Activated CD4-positive, alpha-beta T cell treated with anti-CD3 and anti-CD28 coated beads, Interleukin-2, amount 50 U/mL, for 4 hours (primary cell): ENCODE measurements around the gene HOOK1.
"Not testable (repeated sequence)": the region's sequence is repeated elsewhere in the genome, so short reads cannot be mapped to it uniquely, and the experiment has no call there.

Experiments used
- DNase-seq, 2 experiments: peaks; one replicate each; pipeline ENCODE4 v3.0.0-alpha.2; 2020

HOOK1 gene

GRCh38 chr1:59827055-59827643 lies 12.4 kb downstream of the HOOK1 start:
- no peak for DNase-seq

DNA sequence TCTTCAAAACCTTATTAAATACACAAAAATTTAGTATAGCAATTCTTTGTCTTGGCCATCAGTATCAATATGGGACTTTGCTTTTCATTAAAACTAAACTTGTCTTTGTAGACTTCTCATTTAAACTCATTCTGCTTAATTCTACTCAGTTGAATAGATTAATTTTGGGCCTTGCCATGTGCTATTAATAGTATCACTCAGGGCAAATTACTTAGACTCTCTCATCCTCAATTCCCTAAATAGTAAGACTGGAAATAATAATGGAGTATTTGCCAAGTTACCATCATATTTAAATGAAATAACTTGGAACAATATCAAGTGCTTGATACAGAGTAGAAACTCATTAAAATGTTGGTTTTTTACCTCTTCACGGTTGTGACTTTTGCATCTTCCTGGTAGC lies 13.4 kb downstream of the HOOK1 start:
- no peak for DNase-seq

GRCh38 chr1:59831529-59831928 lies 16.8 kb downstream of the HOOK1 start:
- DNase-seq, result no peak

- no peak for DNase-seq
These were observed 18.3 kb downstream of the HOOK1 start for GRCh38 chr1:59833022-59833421.

GRCh38 chr1:59833991-59834390 lies 19.2 kb downstream of the HOOK1 start:
- no peak for DNase-seq

DNA sequence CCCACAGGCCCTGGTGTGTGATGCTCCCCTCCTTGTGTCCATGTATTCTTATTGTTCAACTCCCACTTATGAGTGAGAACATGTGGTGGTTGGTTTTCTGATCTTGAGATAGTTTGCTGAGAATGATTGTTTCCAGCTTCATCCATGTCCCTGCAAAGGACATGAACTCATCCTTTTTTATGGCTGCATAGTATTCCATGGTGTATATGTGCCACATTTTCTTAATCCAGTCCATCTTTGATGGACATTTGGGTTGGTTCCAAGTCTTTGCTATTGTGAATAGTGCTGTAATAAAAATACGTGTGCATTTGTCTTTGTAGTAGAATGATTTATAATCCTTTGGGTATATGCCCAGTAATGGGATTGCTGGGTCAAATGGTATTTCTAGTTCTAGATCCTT lies 23.1 kb downstream of the HOOK1 start:
- DNase-seq, result not testable (repeated sequence)

GRCh38 chr1:59845091-59845490 lies 30.3 kb downstream of the HOOK1 start:
- no peak for DNase-seq

- no peak for DNase-seq
These were observed 31.6 kb downstream of the HOOK1 start for GRCh38 chr1:59846209-59846894.

GRCh38 chr1:59846895-59847282 lies 32.1 kb downstream of the HOOK1 start:
- DNase-seq, result no peak

- DNase-seq, result no peak
These were observed 37.4 kb downstream of the HOOK1 start for GRCh38 chr1:59852117-59852516.

GRCh38 chr1:59855297-59855696 lies 40.5 kb downstream of the HOOK1 start:
- DNase-seq, result not testable (repeated sequence)

- DNase-seq, result no peak
These were observed 42.1 kb downstream of the HOOK1 start for GRCh38 chr1:59856725-59857338.

GRCh38 chr1:59857679-59858354 lies 43.1 kb downstream of the HOOK1 start:
- no peak for DNase-seq

DNA sequence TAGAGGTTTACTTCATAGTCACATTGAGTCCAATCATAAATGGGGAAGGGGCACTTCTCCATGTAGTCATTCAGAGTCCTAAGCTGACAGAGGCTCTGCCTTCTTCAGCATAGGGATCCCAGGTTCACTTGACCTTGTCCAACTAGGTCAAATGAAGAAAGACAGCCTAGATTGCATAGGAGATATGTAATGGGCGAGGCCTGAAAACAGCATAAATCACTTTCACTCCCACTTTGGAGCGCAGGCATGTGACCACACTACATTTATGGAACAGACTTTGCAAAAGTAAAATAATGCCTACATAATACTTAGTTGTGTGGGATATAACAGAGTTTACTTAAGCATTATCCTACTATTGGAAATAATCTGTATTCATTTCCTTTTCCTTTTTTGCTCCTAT lies 51.7 kb downstream of the HOOK1 start:
- no peak for DNase-seq

DNA sequence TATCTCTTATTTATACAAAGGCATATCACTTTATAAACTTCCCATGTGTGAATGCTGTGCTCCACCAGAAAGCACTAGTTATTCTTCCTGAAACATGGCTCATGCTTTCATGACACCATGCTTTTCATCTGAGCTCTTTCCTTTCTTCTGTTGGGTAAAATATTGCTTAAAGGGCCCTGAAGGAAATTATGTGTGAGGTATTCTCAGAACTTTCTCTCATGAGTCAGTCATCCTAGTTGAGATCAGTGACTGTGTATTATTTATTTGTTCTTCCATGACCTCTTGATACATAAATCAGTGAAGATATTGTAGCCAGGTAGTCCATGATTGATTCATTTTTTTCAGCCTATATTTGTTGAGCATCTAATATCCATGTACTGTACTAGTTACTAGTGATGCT lies 57.0 kb downstream of the HOOK1 start:
- no peak for DNase-seq

GRCh38 chr1:59877108-59877682 lies 62.4 kb downstream of the HOOK1 start:
- DNase-seq, result no peak

- no peak for DNase-seq
These were observed 63.6 kb downstream of the HOOK1 start for GRCh38 chr1:59878370-59878769.

DNA sequence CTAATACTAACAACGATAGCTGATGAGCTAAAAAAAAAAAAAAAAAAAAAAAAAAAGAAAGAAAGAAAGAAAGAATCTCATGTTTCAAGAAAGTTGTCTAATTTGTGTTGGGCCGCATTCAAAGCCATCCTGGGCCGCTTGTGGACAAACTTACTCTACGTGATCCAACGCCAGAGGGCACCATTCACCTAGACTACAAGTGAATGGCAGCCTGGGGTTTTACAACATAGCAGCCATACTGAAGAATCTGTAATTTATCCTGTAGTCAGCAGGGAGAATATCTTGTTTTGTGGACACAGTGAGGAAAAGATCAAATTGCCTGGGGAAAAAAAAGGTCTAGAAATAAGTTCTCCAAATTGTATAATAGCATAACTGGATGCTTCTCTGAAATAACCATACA lies 64.8 kb downstream of the HOOK1 start:
- peak in 1 of 2 experiments; percentile 26 for DNase-seq

DNA sequence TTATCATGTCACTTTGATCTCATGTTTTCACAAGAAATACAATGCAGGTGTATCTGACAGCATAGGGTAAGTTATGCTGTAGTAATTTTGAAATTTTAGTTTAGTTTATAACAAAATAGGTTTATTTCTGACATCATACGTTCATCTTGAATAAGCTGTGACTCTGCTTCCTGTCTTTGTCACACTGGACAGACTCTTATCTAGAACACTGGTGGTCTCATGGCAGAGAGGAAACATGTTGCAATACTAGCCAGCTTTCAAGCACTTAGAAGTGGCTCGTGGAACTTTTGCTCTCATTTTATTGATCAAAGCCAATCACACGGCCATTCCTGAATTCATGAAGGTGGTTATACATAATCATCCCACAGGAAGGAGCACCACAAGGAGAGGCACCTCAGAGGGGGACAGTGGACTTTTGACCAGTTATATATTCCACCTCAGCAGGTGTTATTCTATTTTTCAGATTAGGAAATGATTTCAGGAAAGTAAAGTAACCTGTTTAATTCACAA lies 65.3 kb downstream of the HOOK1 start:
- no peak for DNase-seq

- no peak for DNase-seq
These were observed 66.0 kb downstream of the HOOK1 start for GRCh38 chr1:59880735-59881134.

DNA sequence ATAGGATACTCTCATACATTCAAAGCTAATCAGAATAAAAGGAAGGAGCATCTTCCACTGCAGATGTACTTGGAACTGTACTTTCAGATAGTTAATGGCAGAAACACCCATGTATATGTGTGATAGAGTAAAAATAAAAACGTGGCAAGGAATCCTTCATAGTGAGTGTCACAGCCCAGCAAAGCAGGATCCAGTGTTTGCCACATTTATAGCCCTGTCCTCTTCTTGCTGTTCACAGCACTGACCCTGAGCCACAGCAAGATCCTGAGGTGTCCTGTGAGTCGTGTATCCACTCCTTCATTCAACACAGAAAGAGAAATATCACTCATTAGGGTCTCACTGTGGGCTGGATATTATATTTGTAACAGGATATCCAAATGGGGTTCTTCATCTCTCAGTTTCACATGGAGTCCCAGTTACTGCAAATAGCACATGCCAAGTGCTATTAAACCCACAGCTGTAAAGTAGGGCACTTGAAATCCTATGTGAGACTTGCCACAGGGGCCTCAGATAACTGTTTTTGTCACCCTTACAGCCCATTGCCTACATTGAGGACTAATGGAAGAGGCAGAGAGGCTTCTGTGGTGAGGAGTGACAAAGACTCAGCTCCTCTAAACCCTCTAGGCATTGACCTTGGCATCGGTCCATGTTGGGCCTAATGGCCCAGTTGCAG lies 70.5 kb downstream of the HOOK1 start:
- no peak for DNase-seq
